Progenitor cell of endocrine pancreas (in vitro differentiated cells): ENCODE results near the gene CES2. TPM values are rescaled to one million over a fixed set of nuclear protein-coding genes. Genes with fewer than 3 reads are reported as not detected.
A peak's percentile ranks its signal among the peaks of the same experiment; 100 is the strongest.
"Not testable (repeated sequence)": the region's sequence is repeated elsewhere in the genome, so short reads cannot be mapped to it uniquely, and the experiment has no call there.

Experiments used
- DNase-seq: peaks from one replicate; pipeline ENCODE4 v3.0.0; 2021; ENCODE audit warnings: low spot score; ENCODE audit not compliant: unreplicated experiment
- H3K27ac Mint-ChIP-seq: 2 replicates; pipeline ENCODE4 v1.8.0; 2021; ENCODE audit warnings: mild to moderate bottlenecking, moderate library complexity, mixed read lengths
- H3K27me3 Mint-ChIP-seq: 2 replicates; pipeline ENCODE4 v1.8.0; 2021; ENCODE audit warnings: mixed read lengths
- H3K36me3 Mint-ChIP-seq: 2 replicates; pipeline ENCODE4 v1.8.0; 2022; ENCODE audit warnings: mixed read lengths; ENCODE audit not compliant: insufficient read depth
- H3K4me1 Mint-ChIP-seq: 2 replicates; pipeline ENCODE4 v1.8.0; 2021; ENCODE audit warnings: low read depth, mixed read lengths
- H3K4me3 Mint-ChIP-seq: 2 replicates; pipeline ENCODE4 v1.8.0; 2021; ENCODE audit warnings: low read depth, mild to moderate bottlenecking, moderate library complexity, mixed read lengths
- H3K9me3 Mint-ChIP-seq: 2 replicates; pipeline ENCODE4 v1.8.0; 2021; ENCODE audit warnings: low read depth, mixed read lengths
- CTCF ChIP-seq: fragments of 200-600 bp; sonication (generic); IDR thresholded peaks from one replicate; pipeline ENCODE4 v1.5.0; 2021; ENCODE audit warnings: antibody characterized with exemption, mild to moderate bottlenecking; ENCODE audit not compliant: unreplicated experiment
- total RNA-seq: library from RNA; stranded (reverse); gene quantifications from 2 replicates; pipeline ENCODE4 v1.2.1, GENCODE V29; 2021

The CES2 gene
- total RNA-seq, 1 donor from 2014 or later, result 43.9 TPM

GRCh38 chr16:66943426-66944053 is 8.2 kb downstream of the CES2 start:
- TF ChIP-seq CTCF, result no peak
- DNase-seq, result no peak
- H3K9me3 Mint-ChIP-seq, result no peaks in the 10 kb centered on the region
- H3K27ac Mint-ChIP-seq, result no peak overlapping the region
- no peak overlapping the region for H3K4me3 Mint-ChIP-seq
- no peaks in the 10 kb centered on the region for H3K4me1 Mint-ChIP-seq
- H3K36me3 Mint-ChIP-seq, result peaks cover 11% of the 10 kb centered on the region
- peaks cover 6% of the 10 kb centered on the region for H3K27me3 Mint-ChIP-seq

GRCh38 chr16:66944054-66944441 is 8.7 kb downstream of the CES2 start:
- Mint-ChIP-seq H3K27ac (peak overlapping the region; percentile 42), H3K36me3 (peaks cover 11% of the 10 kb centered on the region), H3K4me3 (no peak overlapping the region), H3K9me3 (no peaks in the 10 kb centered on the region), H3K4me1 (no peaks in the 10 kb centered on the region), H3K27me3 (peaks cover 6% of the 10 kb centered on the region)
- no peak for DNase-seq
- TF ChIP-seq CTCF, result no peak

GRCh38 chr16:66944971-66945370 is 9.7 kb downstream of the CES2 start:
- H3K4me1 Mint-ChIP-seq, H3K4me3 Mint-ChIP-seq, H3K27ac Mint-ChIP-seq, H3K9me3 Mint-ChIP-seq, H3K27me3 Mint-ChIP-seq, DNase-seq: not testable (repeated sequence)
- H3K36me3 Mint-ChIP-seq, result peaks cover 11% of the 10 kb centered on the region

- no peaks in the 10 kb centered on the region for H3K9me3 Mint-ChIP-seq
Measured at GRCh38 chr16:66945939-66946338, 10.6 kb downstream of the CES2 start.

GRCh38 chr16:66946541-66946940 is 11.2 kb downstream of the CES2 start:
- Mint-ChIP-seq H3K36me3 (peaks cover 11% of the 10 kb centered on the region), H3K27me3 (peaks cover 12% of the 10 kb centered on the region), H3K4me3 (no peak overlapping the region), H3K27ac (no peak overlapping the region), H3K9me3 (peaks cover 1% of the 10 kb centered on the region), H3K4me1 (no peaks in the 10 kb centered on the region)
- DNase-seq, result no peak
- no peak for TF ChIP-seq CTCF

More at GRCh38 chr16:66945939-66946338, 10.6 kb downstream of the CES2 start:
- TF ChIP-seq CTCF, result no peak
- no peak for DNase-seq
- H3K4me3 Mint-ChIP-seq, result no peak overlapping the region
- H3K4me1 Mint-ChIP-seq, result no peaks in the 10 kb centered on the region
- H3K27ac Mint-ChIP-seq, result no peak overlapping the region
- peaks cover 11% of the 10 kb centered on the region for H3K36me3 Mint-ChIP-seq
- peaks cover 12% of the 10 kb centered on the region for H3K27me3 Mint-ChIP-seq

GRCh38 chr16:66946974-66947301 is 11.6 kb downstream of the CES2 start:
- Mint-ChIP-seq H3K4me1 (no peaks in the 10 kb centered on the region), H3K4me3 (no peak overlapping the region), H3K27me3 (peaks cover 12% of the 10 kb centered on the region), H3K9me3 (peaks cover 4% of the 10 kb centered on the region), H3K27ac (no peak overlapping the region), H3K36me3 (peaks cover 11% of the 10 kb centered on the region)
- no peak for DNase-seq
- no peak for TF ChIP-seq CTCF
